ENCODE data around the gene EML2.
"Not testable (repeated sequence)": the region's sequence is repeated elsewhere in the genome, so short reads cannot be mapped to it uniquely, and the experiment has no call there.

Gene EML2, protein sequence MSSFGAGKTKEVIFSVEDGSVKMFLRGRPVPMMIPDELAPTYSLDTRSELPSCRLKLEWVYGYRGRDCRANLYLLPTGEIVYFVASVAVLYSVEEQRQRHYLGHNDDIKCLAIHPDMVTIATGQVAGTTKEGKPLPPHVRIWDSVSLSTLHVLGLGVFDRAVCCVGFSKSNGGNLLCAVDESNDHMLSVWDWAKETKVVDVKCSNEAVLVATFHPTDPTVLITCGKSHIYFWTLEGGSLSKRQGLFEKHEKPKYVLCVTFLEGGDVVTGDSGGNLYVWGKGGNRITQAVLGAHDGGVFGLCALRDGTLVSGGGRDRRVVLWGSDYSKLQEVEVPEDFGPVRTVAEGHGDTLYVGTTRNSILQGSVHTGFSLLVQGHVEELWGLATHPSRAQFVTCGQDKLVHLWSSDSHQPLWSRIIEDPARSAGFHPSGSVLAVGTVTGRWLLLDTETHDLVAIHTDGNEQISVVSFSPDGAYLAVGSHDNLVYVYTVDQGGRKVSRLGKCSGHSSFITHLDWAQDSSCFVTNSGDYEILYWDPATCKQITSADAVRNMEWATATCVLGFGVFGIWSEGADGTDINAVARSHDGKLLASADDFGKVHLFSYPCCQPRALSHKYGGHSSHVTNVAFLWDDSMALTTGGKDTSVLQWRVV

DNA sequence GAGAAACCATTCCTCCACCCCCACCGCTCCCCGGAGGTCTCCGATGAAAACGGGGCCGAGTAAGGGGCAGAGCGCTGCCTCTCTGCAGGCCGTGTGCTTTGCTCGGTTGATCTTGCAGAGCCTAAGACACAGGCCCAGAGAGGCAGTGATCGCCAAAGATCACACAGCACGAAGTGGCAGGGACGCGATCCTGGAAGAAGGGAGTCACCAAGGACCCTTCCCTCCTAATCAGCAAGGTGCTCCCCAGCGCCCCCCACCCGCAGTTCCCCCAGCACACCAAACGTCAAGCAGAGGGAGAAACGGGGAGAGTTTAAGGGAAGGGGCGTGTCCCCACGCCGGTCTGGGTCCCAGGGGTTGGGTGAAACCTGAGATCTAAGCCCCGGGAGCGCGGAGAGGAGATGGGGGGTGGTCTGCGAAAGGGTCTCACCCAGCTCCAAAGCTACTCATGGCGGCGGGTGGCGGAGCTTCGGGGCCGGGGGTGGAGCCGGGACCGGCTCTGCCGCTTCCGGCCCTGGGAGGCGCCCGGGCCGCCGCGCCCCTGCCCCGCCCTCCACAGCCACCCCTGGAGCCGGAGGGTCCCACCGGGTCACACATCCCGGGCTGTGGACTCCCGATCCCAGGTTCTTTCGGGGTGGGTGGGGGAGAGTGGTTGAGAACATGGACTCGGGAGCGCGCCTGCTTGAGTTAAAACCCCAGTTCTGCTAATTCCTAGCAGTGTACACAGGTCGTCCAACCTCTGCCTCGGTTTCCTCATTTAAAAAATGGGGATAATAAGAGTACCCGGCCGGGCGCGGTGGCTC lies at the start of gene EML2:
TSS of gene EML2 (minus strand) at position 468 of the 800 bp plus-strand sequence. CDS start at position 447, 21 bp downstream.
- DNase-seq (ENCODE audit: low read depth) = no peak
- peak within 1 kb of the TSS; percentile 67 for H3K4me3 ChIP-seq (ENCODE audit: low read depth, low read length)

- DNase-seq (ENCODE audit: low read depth) = no peak
- no peak overlapping the region for H3K4me3 ChIP-seq (ENCODE audit: low read depth, low read length)
Measured at GRCh38 chr19:45687599-45687998, 48.4 kb upstream of the EML2 start.

DNA sequence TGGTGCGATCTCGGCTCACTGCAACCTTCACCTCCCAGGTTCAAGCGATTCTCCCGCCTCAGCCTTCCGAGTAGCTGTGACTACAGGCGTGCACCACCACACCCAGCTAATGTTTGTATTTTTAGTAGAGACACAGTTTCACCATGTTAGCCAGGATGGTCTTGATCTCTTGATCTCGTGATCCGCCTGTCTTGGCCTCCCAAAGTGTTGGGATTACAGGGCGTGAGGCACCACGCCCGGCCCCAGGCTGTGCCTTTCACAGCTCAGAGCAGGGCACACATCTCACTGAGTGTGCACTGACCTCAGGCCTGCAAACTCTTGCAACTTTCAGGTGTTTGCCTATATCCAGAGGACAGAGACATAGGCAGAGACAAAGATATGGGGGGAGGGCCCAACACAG lies 45.8 kb upstream of the EML2 start:
- H3K4me3 ChIP-seq (ENCODE audit: low read depth, low read length); DNase-seq (ENCODE audit: low read depth): not testable (repeated sequence)

GRCh38 chr19:45682908-45683307 lies 43.7 kb upstream of the EML2 start:
- no peak overlapping the region for H3K4me3 ChIP-seq (ENCODE audit: low read depth, low read length)
- DNase-seq (ENCODE audit: low read depth) = no peak

DNA sequence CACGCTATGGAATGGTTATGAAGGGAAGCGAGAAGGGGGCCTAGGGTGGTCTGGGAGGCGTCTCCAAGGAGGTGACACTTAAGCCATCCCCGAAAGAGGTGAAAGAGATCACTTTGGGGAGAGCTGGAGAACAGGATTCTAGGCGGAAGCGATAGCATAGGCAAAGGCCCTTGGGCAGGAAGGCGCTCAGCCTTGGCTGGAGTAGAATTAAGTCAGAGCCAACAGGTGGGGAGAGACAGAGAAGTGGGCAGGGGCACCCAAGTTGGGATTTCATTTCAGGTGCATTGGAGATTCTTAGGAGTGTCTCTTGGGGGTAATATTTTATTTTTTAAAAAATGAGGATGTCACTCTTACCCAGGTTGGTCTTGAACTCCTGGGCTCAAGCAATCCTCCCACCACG lies 42.9 kb upstream of the EML2 start:
- H3K4me3 ChIP-seq (ENCODE audit: low read depth, low read length) = no peak overlapping the region
- no peak for DNase-seq (ENCODE audit: low read depth)

DNA sequence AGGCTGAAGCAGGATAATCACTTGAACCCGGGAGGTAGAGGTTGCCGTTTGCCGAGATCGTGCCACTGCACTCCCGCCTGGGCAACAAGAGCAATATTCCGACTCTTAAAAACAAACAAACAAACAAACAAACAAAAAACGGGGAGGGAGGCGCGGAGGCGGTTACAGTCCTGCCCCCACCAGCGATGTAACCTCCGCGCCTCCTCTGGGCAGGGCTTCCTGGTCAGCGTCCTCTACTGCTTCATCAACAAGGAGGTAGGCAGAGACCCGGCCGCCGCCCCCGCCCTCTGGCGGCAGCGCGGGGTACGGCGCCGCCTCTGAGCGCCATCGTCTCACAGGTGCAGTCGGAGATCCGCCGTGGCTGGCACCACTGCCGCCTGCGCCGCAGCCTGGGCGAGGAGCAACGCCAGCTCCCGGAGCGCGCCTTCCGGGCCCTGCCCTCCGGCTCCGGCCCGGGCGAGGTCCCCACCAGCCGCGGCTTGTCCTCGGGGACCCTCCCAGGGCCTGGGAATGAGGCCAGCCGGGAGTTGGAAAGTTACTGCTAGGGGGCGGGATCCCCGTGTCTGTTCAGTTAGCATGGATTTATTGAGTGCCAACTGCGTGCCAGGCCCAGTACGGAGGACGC lies 42.3 kb upstream of the EML2 start:
- peak overlapping the region; percentile 37 for H3K4me3 ChIP-seq (ENCODE audit: low read depth, low read length)
- no peak for DNase-seq (ENCODE audit: low read depth)

- no peak for DNase-seq (ENCODE audit: low read depth)
- H3K4me3 ChIP-seq (ENCODE audit: low read depth, low read length) = peak overlapping the region; percentile 22
Measured at GRCh38 chr19:45677351-45678230, 38.4 kb upstream of the EML2 start.

DNA sequence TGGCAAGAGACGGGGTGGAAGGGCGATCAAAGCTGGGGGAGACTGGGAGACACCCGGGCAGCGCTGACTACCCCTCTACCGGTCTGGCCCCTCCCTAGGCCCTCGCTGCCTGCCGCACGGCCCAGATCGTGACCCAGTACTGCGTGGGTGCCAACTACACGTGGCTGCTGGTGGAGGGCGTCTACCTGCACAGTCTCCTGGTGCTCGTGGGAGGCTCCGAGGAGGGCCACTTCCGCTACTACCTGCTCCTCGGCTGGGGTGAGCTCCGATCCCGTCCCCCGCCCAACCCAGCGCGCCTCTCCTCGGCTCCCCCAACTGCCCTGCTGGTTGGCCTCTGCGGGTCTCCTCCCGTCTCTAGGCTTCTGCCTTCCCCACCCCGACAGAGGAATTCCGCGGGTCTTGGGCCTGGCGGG lies 37.7 kb upstream of the EML2 start:
- no peak for DNase-seq (ENCODE audit: low read depth)
- peak overlapping the region; percentile 22 for H3K4me3 ChIP-seq (ENCODE audit: low read depth, low read length)

GRCh38 chr19:45674946-45675345 lies 35.7 kb upstream of the EML2 start:
- DNase-seq (ENCODE audit: low read depth) = no peak

GRCh38 chr19:45670670-45671453 lies 31.7 kb upstream of the EML2 start:
- H3K4me3 ChIP-seq (ENCODE audit: low read depth, low read length) = peak overlapping the region; percentile 13
- no peak for DNase-seq (ENCODE audit: low read depth)

More at GRCh38 chr19:45674946-45675345, 35.7 kb upstream of the EML2 start:
- H3K4me3 ChIP-seq (ENCODE audit: low read depth, low read length) = no peak overlapping the region

DNA sequence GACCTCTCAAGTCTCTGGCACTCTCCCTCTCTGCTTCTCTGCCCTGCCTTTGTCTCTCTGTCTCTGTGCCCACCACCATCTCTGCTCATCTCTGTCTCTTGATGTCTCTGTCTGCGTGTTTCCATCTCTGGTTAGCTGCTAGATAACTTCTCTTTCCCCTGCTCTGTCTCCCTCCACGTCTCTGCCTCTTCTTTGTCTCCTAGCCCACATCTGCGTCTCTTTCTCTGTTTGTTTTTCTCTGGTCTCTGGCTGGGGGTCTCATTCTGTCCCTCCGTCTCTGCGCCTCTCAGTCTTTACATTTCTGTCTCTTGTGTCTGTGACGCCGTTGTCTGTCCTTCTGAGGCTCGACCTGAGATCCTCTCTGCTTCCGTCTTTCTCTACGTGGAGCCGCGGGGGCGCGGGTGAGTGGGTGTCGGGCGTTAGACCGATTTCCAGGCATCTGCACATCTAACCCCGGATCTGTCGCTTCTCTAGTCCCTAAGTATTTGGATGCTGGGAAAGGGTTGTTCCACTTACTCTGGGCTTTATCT lies 29.2 kb upstream of the EML2 start:
- no peak for DNase-seq (ENCODE audit: low read depth)
- peak overlapping the region; percentile 45 for H3K4me3 ChIP-seq (ENCODE audit: low read depth, low read length)

DNA sequence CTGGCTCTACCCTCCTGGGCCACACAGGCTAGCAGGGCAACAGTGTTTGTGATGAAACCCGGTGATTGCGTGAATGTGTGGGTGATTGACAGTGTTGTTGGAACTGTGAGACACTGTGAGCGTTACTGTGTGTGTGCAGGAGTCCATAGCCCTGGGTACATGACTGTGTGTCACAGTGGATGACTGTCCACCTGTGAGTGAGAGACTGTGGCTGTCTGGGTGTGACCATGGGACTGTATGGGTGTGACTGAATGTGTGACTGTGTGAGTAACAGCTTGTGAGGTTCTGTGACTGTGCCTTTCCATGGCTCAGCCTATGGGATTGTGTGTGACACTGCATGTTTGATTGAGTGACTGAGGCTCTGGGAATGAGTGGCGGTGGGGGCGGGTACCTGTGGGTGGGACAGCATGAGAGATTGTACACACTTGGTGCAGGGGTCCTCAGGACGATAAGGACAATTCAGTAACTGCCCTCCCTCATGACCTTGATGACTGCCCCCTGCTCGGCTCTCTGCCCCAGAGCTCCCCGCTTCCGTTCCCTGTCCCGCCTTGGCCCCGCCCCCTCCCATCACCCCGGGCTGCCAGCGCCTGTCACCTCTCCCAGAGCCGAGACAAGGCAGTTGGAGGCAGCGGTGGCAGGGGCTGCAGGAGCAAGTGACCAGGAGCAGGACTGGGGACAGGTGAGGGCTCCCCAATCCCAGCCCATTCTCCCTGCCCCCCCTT lies 28.6 kb upstream of the EML2 start, which contains the start of gene GIPR:
TSS of gene GIPR (plus strand) at position 602 of the 722 bp plus-strand sequence. CDS start 1,300 bp downstream, outside the sequence.
- peak within 1 kb of the TSS; percentile 45 for H3K4me3 ChIP-seq (ENCODE audit: low read depth, low read length)

GRCh38 chr19:45664575-45664974 lies 25.4 kb upstream of the EML2 start:
- no peak for DNase-seq (ENCODE audit: low read depth)
- no peak overlapping the region for H3K4me3 ChIP-seq (ENCODE audit: low read depth, low read length)

More for the DNA sequence above, 28.6 kb upstream of the EML2 start, which contains the start of gene GIPR:
- DNase-seq (ENCODE audit: low read depth) = no peak

DNA sequence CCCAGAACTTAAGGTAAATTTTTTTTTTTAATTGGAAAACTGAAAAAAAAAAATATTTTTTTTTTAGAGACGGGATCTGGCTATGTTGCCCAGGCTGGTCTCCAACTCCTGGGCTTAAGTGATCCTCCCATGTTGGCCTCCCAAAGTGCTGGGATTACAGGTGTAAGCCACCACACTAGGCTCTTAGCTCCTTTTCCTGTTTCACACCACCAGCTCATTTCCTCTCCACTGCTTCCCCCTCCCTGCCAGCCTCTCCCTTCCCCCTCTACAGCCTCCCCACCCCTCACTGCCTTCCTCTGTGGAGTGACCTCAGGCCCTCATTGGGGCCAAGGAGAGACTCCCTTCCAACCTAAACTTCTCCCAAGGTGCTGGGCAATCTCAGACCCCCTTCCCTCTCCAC lies 24.6 kb upstream of the EML2 start:
- no peak overlapping the region for H3K4me3 ChIP-seq (ENCODE audit: low read depth, low read length)
- no peak for DNase-seq (ENCODE audit: low read depth)

DNA sequence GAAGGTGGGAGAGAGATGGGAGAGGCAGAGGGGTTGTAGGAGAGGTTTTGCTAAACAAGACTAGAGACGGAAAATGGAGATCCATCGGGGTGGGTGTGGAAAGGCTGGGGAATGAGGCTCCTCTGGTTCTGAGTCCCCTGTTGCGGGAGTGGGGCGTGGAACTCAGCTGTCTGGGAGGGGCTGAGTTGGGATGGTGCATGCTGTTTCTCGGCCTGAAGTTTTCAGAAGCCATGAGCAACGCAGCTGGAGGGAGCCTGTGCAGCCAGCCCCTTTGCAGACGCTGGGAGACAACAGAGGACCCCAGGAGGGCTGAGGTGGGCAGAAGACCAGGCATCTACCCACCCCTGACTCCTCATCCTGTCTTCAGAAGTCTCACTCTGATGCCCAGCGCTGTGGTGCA lies 21.4 kb upstream of the EML2 start:
- DNase-seq (ENCODE audit: low read depth) = no peak
- H3K4me3 ChIP-seq (ENCODE audit: low read depth, low read length) = no peak overlapping the region

DNA sequence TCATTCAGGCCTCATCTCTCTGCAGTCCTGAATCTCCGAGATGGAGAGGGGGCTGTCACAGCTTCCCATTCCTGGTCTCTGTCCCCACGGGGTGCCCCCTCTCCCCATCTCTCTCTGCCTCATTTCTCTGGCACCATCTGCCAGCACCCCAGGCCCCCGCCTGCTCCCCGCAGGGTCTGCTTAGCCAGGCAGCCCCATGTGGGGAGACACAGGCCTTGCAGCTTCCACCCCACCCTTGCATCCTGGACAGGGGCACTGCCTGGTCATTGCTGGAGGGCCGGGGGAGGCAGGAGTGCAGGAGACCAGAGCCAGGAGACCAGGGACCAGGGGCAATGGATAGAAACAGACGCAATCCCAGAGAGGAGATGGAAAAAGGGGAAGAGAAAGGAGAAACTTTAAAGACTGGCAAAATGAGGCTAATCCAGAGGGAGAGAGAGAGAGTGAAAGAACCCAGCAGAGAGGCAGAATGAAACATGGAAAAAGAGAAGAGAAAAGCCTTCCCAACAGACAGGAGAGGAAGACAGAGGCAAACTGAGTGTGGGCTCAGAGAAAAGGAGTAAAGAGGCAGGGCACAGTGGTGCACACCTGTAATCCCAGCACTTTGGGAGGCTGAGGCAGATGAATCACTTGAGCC lies 20.0 kb upstream of the EML2 start:
- no peak for DNase-seq (ENCODE audit: low read depth)
- H3K4me3 ChIP-seq (ENCODE audit: low read depth, low read length) = no peak overlapping the region
